Measurements from ENCODE around the gene CRTAC1. TPM values are rescaled to one million over a fixed set of nuclear protein-coding genes. Genes with fewer than 3 reads are reported as not detected.

The CRTAC1 gene
- total RNA-seq, 4 donors from 2014 or later: 4.0 to 8.7 (median 5.0) TPM

- TF ChIP-seq POLR2A (IDR thresholded peaks at IDR 0.05; ENCODE audit: low read depth) (no peak), CTCF (IDR thresholded peaks at IDR 0.05) (no peak), POLR2AphosphoS5 (IDR thresholded peaks at IDR 0.05) (no peak), EP300 (IDR thresholded peaks at IDR 0.05) (no peak)
- Histone ChIP-seq H3K4me1 (peaks cover 0 to 10% (median 0%) of the 10 kb centered on the region in 4 donors), H3K9me3 (no peaks in the 10 kb centered on the region), H3K4me3 (no peak overlapping the region), H3K27ac (replicated peaks in 1 of 4) (no peak overlapping the region), H3K27me3 (peaks cover 0 to 27% (median 0%) of the 10 kb centered on the region in 4 donors), H3K36me3 (no peaks in the 10 kb centered on the region)
- DNase-seq (ENCODE audit: extremely low spot score): no peak
- 84% methylated on average over 6 of the region's 6 CpGs for WGBS
- intact Hi-C loops (cut with DNase I): no loop called here
These were observed 143.0 kb downstream of the CRTAC1 start for GRCh38 chr10:97887399-97887798.

- Histone ChIP-seq H3K27me3 (peaks cover 0 to 23% (median 0%) of the 10 kb centered on the region in 4 donors), H3K27ac (replicated peaks in 1 of 4) (no peak overlapping the region), H3K36me3 (no peaks in the 10 kb centered on the region), H3K9me3 (no peaks in the 10 kb centered on the region), H3K4me1 (peaks cover 0 to 13% (median 0%) of the 10 kb centered on the region in 4 donors), H3K4me3 (no peak overlapping the region)
- TF ChIP-seq POLR2A (IDR thresholded peaks at IDR 0.05; ENCODE audit: low read depth) (no peak), CTCF (IDR thresholded peaks at IDR 0.05) (no peak), EP300 (IDR thresholded peaks at IDR 0.05) (no peak), POLR2AphosphoS5 (IDR thresholded peaks at IDR 0.05) (no peak)
- intact Hi-C loops (cut with DNase I): no loop called here
- DNase-seq (ENCODE audit: extremely low spot score): no peak
- WGBS: 69% methylated on average over 5 of the region's 5 CpGs
These were observed 144.1 kb downstream of the CRTAC1 start for GRCh38 chr10:97886286-97886685.

- TF ChIP-seq POLR2A (IDR thresholded peaks at IDR 0.05; ENCODE audit: low read depth) (no peak), EP300 (IDR thresholded peaks at IDR 0.05) (no peak), POLR2AphosphoS5 (IDR thresholded peaks at IDR 0.05) (no peak), CTCF (IDR thresholded peaks at IDR 0.05) (no peak)
- Histone ChIP-seq H3K27me3 (peaks cover 0 to 7% (median 0%) of the 10 kb centered on the region in 4 donors), H3K9me3 (no peaks in the 10 kb centered on the region), H3K36me3 (no peaks in the 10 kb centered on the region), H3K4me3 (no peak overlapping the region), H3K4me1 (peaks cover 0 to 5% (median 0%) of the 10 kb centered on the region in 4 donors), H3K27ac (replicated peaks in 1 of 4) (no peak overlapping the region)
- intact Hi-C loops (cut with DNase I): no loop called here
- whole genome bisulfite sequencing: 75% methylated on average over 3 of the region's 3 CpGs
- no peak for DNase-seq (ENCODE audit: extremely low spot score)
These were observed 147.3 kb downstream of the CRTAC1 start for GRCh38 chr10:97883092-97883485.

GRCh38 chr10:97882142-97883091, 148.0 kb downstream of the CRTAC1 start:
- H3K36me3 ChIP-seq: no peaks in the 10 kb centered on the region
- DNase-seq (ENCODE audit: extremely low spot score): no peak
- no peak overlapping the region for H3K27ac ChIP-seq (replicated peaks in 1 of 4)
- no peak overlapping the region for H3K4me3 ChIP-seq
- TF ChIP-seq EP300 (IDR thresholded peaks at IDR 0.05): no peak
- no peak for TF ChIP-seq POLR2A (IDR thresholded peaks at IDR 0.05; ENCODE audit: low read depth)
- TF ChIP-seq CTCF (IDR thresholded peaks at IDR 0.05): no peak
- no peak for TF ChIP-seq POLR2AphosphoS5 (IDR thresholded peaks at IDR 0.05)
- H3K9me3 ChIP-seq: no peaks in the 10 kb centered on the region
- intact Hi-C loops (cut with DNase I): no loop called here
- H3K4me1 ChIP-seq: peaks cover 0 to 5% (median 0%) of the 10 kb centered on the region in 4 donors
- peaks cover 0 to 7% (median 0%) of the 10 kb centered on the region in 4 donors for H3K27me3 ChIP-seq
- WGBS: 73% methylated on average over 10 of the region's 11 CpGs
